Gastroesophageal sphincter (tissue), 4 donors: ENCODE results near the gene PRKN. TPM values are rescaled to one million over a fixed set of nuclear protein-coding genes. Genes with fewer than 3 reads are reported as not detected.

Experiments
- ATAC-seq: fragments of 150-250 bp; one replicate; pipeline ENCODE4 v1.9.1; 2016; ENCODE audit warnings: mild to moderate bottlenecking, moderate library complexity
- H3K27ac ChIP-seq, 4 donors: fragments of 200-600 bp; sonication (generic) in 3 of 4; 1 replicate in 3 of 4; 2 replicates in 1 of 4; pipeline ENCODE4 v1.5.1; 2016 to 2019
- H3K27me3 ChIP-seq: fragments of 200-600 bp; sonication (generic); one replicate; pipeline ENCODE4 v1.5.1; 2019
- H3K36me3 ChIP-seq, 2 donors: fragments of 200-600 bp; sonication (generic); one replicate each; pipeline ENCODE4 v1.5.1; 2019; ENCODE audit warnings: control low read depth in 1 of 2
- H3K4me1 ChIP-seq, 3 donors: fragments of 200-600 bp; sonication (generic); 1 replicate in 2 of 3; 2 replicates in 1 of 3; pipeline ENCODE4 v1.5.1; 2016 to 2019; ENCODE audit warnings: control low read depth in 2 of 3
- H3K4me3 ChIP-seq, 2 donors: fragments of 200-600 bp; sonication (generic); one replicate each; pipeline ENCODE4 v1.5.1; 2019; ENCODE audit warnings: mild to moderate bottlenecking in 1 of 2, moderate library complexity in 1 of 2
- H3K9me3 ChIP-seq, 3 donors: fragments of 200-600 bp; sonication (generic); one replicate each; pipeline ENCODE4 v1.5.1; 2017 to 2019; ENCODE audit warnings: control low read depth in 2 of 3
- CTCF ChIP-seq, 4 experiments: fragments of 200-600 bp in 2 of 4; fragments of 450-650 bp in 2 of 4; sonication (generic) in 1 of 4; IDR thresholded peaks; one replicate each; pipeline ENCODE4 v1.5.1; 2017 to 2019; ENCODE audit warnings: antibody characterized with exemption in 4 of 4, mild to moderate bottlenecking in 2 of 4, moderate library complexity in 2 of 4
- EP300 ChIP-seq: sonication (generic); formaldehyde crosslinking; IDR thresholded peaks from one replicate; pipeline ENCODE4 v1.6.1; 2017; ENCODE audit warnings: antibody characterized with exemption, mild to moderate bottlenecking
- POLR2A ChIP-seq, 2 donors: fragments of 450-650 bp; IDR thresholded peaks; one replicate each; pipeline ENCODE4 v1.6.1; 2017; ENCODE audit warnings: antibody characterized with exemption in 2 of 2, mild to moderate bottlenecking in 2 of 2, moderate library complexity in 1 of 2
- POLR2AphosphoS5 ChIP-seq: sonication (generic); formaldehyde crosslinking; IDR thresholded peaks from one replicate; pipeline ENCODE4 v1.6.1; 2017; ENCODE audit warnings: antibody characterized with exemption
- WGBS, 2 donors: methylation state at CpG; one replicate each; pipeline ENCODE4 v1.1.5; 2018; ENCODE audit warnings: low coverage in 1 of 2; 5-methylcytosine and 5-hydroxymethylcytosine counted together
- total RNA-seq, 4 donors: library from RNA; depleted of rRNA; stranded (reverse); fragments of >200 nt; gene quantifications; one replicate each; pipeline ENCODE4 v1.1.0, GENCODE V29; 2016

Gene PRKN
- total RNA-seq, 4 donors from 2014 or later, result 8.4 to 58.6 (median 25.8) TPM

- no peaks in the 10 kb centered on the region for H3K9me3 ChIP-seq
- H3K4me1 ChIP-seq, result peaks cover 0 to 12% (median 0%) of the 10 kb centered on the region in 3 donors
- TF ChIP-seq POLR2A (IDR thresholded peaks at IDR 0.05), result no peak
- TF ChIP-seq CTCF (IDR thresholded peaks at IDR 0.05), result no peak
- no peak for TF ChIP-seq POLR2AphosphoS5
- no peak for TF ChIP-seq EP300
- no peaks in the 10 kb centered on the region for H3K27me3 ChIP-seq
- H3K27ac ChIP-seq, result no peak overlapping the region
- no peaks in the 10 kb centered on the region for H3K36me3 ChIP-seq
- no peak for ATAC-seq
- WGBS, 2 donors, result 94 to 100% methylated on average over 3 to 6 of the region's 6 CpGs
- H3K4me3 ChIP-seq, result no peak overlapping the region
These were observed 239.1 kb downstream of the PRKN start for GRCh38 chr6:162488444-162488843.

DNA sequence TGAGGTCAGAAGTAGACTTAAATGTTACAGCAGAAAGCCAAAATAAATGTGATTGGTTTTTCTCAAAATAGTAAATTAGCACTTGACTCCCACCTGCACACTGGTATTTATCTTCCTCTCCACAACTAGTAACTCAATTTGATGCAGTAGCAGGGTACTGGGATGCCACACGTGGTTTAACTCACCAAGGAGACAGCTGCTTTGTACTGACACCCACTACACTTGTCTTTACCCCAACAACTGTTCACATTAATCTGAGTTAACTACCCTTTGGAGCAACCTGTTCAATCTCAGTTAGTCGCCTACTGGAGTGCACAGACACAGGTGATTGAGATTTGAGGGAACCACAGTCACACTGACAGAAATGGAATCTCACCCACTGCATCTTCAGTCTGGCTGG lies 242.1 kb downstream of the PRKN start:
- ATAC-seq, result no peak
- TF ChIP-seq EP300 (no peak), POLR2AphosphoS5 (no peak), CTCF (IDR thresholded peaks at IDR 0.05) (no peak), POLR2A (IDR thresholded peaks at IDR 0.05) (no peak)
- peak overlapping the region; percentile 28 to 40 for H3K4me3 ChIP-seq
- WGBS, 2 donors, result 35 to 42% methylated on average over 1 to 2 of the region's 2 CpGs
- peaks cover 0 to 12% (median 0%) of the 10 kb centered on the region in 3 donors for H3K4me1 ChIP-seq
- no peaks in the 10 kb centered on the region for H3K9me3 ChIP-seq
- H3K27me3 ChIP-seq, result no peaks in the 10 kb centered on the region
- H3K27ac ChIP-seq, result no peak overlapping the region
- H3K36me3 ChIP-seq, result no peaks in the 10 kb centered on the region

GRCh38 chr6:162481938-162482337 lies 245.6 kb downstream of the PRKN start:
- no peaks in the 10 kb centered on the region for H3K9me3 ChIP-seq
- H3K27me3 ChIP-seq, result no peaks in the 10 kb centered on the region
- H3K4me1 ChIP-seq, result peaks cover 0 to 12% (median 0%) of the 10 kb centered on the region in 3 donors
- H3K27ac ChIP-seq, result no peak overlapping the region
- no peak for TF ChIP-seq EP300
- TF ChIP-seq POLR2A (IDR thresholded peaks at IDR 0.05), result no peak
- TF ChIP-seq CTCF (IDR thresholded peaks at IDR 0.05), result no peak
- no peak for TF ChIP-seq POLR2AphosphoS5
- no peaks in the 10 kb centered on the region for H3K36me3 ChIP-seq
- H3K4me3 ChIP-seq, result no peak overlapping the region
- no peak for ATAC-seq

- TF ChIP-seq EP300 (no peak), POLR2A (IDR thresholded peaks at IDR 0.05) (no peak), POLR2AphosphoS5 (no peak)
- H3K27me3 ChIP-seq, result no peaks in the 10 kb centered on the region
- no peaks in the 10 kb centered on the region for H3K36me3 ChIP-seq
- no peaks in the 10 kb centered on the region for H3K9me3 ChIP-seq
- H3K4me1 ChIP-seq, result peaks cover 0 to 8% (median 0%) of the 10 kb centered on the region in 3 donors
- no peak overlapping the region for H3K27ac ChIP-seq
- no peak overlapping the region for H3K4me3 ChIP-seq
- ATAC-seq, result no peak
- 89 to 95% methylated on average over 2 of the region's 2 CpGs for WGBS, 2 donors
These were observed 246.2 kb downstream of the PRKN start for GRCh38 chr6:162481320-162481719.

GRCh38 chr6:162478192-162478671 lies 249.3 kb downstream of the PRKN start:
- Histone ChIP-seq H3K4me3 (no peak overlapping the region), H3K9me3 (no peaks in the 10 kb centered on the region), H3K36me3 (no peaks in the 10 kb centered on the region), H3K27me3 (no peaks in the 10 kb centered on the region), H3K27ac (no peak overlapping the region), H3K4me1 (no peaks in the 10 kb centered on the region)
- 79 to 84% methylated on average over 6 to 7 of the region's 7 CpGs for WGBS, 2 donors
- no peak for ATAC-seq
- no peak for TF ChIP-seq POLR2A (IDR thresholded peaks at IDR 0.05)
- TF ChIP-seq POLR2AphosphoS5, result no peak
- TF ChIP-seq CTCF (IDR thresholded peaks at IDR 0.05), result no peak
- TF ChIP-seq EP300, result no peak
